Activated CD4-positive, alpha-beta T cell treated with anti-CD3 and anti-CD28 coated beads, Interleukin-2, amount 50 U/mL, for 16 hours (primary cell): ENCODE results near the gene CELA2A.
"Not testable (repeated sequence)": the region's sequence is repeated elsewhere in the genome, so short reads cannot be mapped to it uniquely, and the experiment has no call there.

Source experiments
- DNase-seq: peaks from one replicate; pipeline ENCODE4 v3.0.0-alpha.2; 2020

Gene CELA2A

GRCh38 chr1:15445390-15446122 lies 11.0 kb upstream of the CELA2A start:
- no peak for DNase-seq

- no peak for DNase-seq
These were observed 10.3 kb upstream of the CELA2A start for GRCh38 chr1:15446212-15446611.

GRCh38 chr1:15448877-15449462 lies 7.6 kb upstream of the CELA2A start:
- DNase-seq, result no peak

- no peak for DNase-seq
These were observed 7.0 kb upstream of the CELA2A start for GRCh38 chr1:15449567-15449966.

GRCh38 chr1:15451014-15451722 lies 5.4 kb upstream of the CELA2A start:
- no peak for DNase-seq

GRCh38 chr1:15452216-15452615 lies 4.3 kb upstream of the CELA2A start:
- DNase-seq, result no peak

GRCh38 chr1:15452866-15453571 lies 3.5 kb upstream of the CELA2A start:
- no peak for DNase-seq

GRCh38 chr1:15453734-15454133 lies 2.8 kb upstream of the CELA2A start:
- DNase-seq, result no peak

- no peak for DNase-seq
These were observed 2.3 kb upstream of the CELA2A start for GRCh38 chr1:15454256-15454655.

GRCh38 chr1:15455522-15455921 lies 1.0 kb upstream of the CELA2A start:
- no peak for DNase-seq

GRCh38 chr1:15457585-15457984 lies 1.1 kb downstream of the CELA2A start:
- DNase-seq, result no peak

GRCh38 chr1:15458388-15458787 lies 1.9 kb downstream of the CELA2A start:
- DNase-seq, result not testable (repeated sequence)

GRCh38 chr1:15459771-15460707 lies 3.5 kb downstream of the CELA2A start:
- DNase-seq, result no peak

- DNase-seq, result no peak
These were observed 4.2 kb downstream of the CELA2A start for GRCh38 chr1:15460708-15461095.

GRCh38 chr1:15463064-15463800 lies 6.7 kb downstream of the CELA2A start:
- DNase-seq, result not testable (repeated sequence)

GRCh38 chr1:15463926-15464322 lies 7.4 kb downstream of the CELA2A start:
- not testable (repeated sequence) for DNase-seq

- no peak for DNase-seq
These were observed 9.1 kb downstream of the CELA2A start for GRCh38 chr1:15465674-15466073.

GRCh38 chr1:15466955-15467625 lies 10.6 kb downstream of the CELA2A start:
- not testable (repeated sequence) for DNase-seq

- no peak for DNase-seq
These were observed 11.6 kb downstream of the CELA2A start for GRCh38 chr1:15468145-15468544.

- DNase-seq, result no peak
These were observed 12.8 kb downstream of the CELA2A start for GRCh38 chr1:15469361-15469760.
